CD14-positive monocyte (primary cell): ENCODE measurements around the gene SLX4. TPM values are rescaled to one million over a fixed set of nuclear protein-coding genes. Genes with fewer than 3 reads are reported as not detected.

Experiments used
- DNase-seq, 3 donors: peaks; one replicate each; pipeline ENCODE4 v3.0.0-alpha.2; 2011 to 2022
- H2AFZ ChIP-seq: 2 replicates; pipeline ENCODE4 v1.6.0; 2012; ENCODE audit warnings: mild to moderate bottlenecking, low read depth, low read length, inconsistent platforms; ENCODE audit not compliant: insufficient read depth, poor library complexity, severe bottlenecking
- H3K27ac ChIP-seq, 2 donors: 1 replicate in 1 of 2; 2 replicates in 1 of 2; pipeline ENCODE4 v1.5.1; 2012 to 2013; ENCODE audit warnings: low read length in 2 of 2, control low read depth in 1 of 2, inconsistent platforms in 1 of 2, low read depth in 1 of 2, mild to moderate bottlenecking in 1 of 2
- H3K27me3 ChIP-seq, 2 donors: one replicate each; pipeline versions ENCODE4 v1.6.0 to v1.6.1; 2011 to 2013; ENCODE audit warnings: low read length in 2 of 2; ENCODE audit not compliant: control insufficient read depth in 2 of 2, insufficient read depth in 2 of 2
- H3K36me3 ChIP-seq, 2 donors: replicated peaks in 1 of 2; 1 replicate in 1 of 2; 2 replicates in 1 of 2; pipeline versions ENCODE4 v1.5.1 to v1.6.1; 2012 to 2013; ENCODE audit warnings: low read length in 2 of 2, control low read depth in 1 of 2, inconsistent platforms in 1 of 2, mild to moderate bottlenecking in 1 of 2; ENCODE audit not compliant: insufficient read depth in 2 of 2, control insufficient read depth in 1 of 2
- H3K4me1 ChIP-seq, 2 donors: 1 replicate in 1 of 2; 2 replicates in 1 of 2; pipeline versions ENCODE4 v1.5.1 to v1.6.1; 2012 to 2013; ENCODE audit warnings: low read length in 2 of 2, control low read depth in 1 of 2, inconsistent platforms in 1 of 2, mild to moderate bottlenecking in 1 of 2, moderate library complexity in 1 of 2; ENCODE audit not compliant: insufficient read depth in 2 of 2, control insufficient read depth in 1 of 2
- H3K4me2 ChIP-seq: replicated peaks from 2 replicates; pipeline ENCODE3; 2012; ENCODE audit warnings: low read length, moderate library complexity, mild to moderate bottlenecking; ENCODE audit not compliant: poor library complexity, severe bottlenecking; ENCODE audit errors: extremely low read depth
- H3K4me3 ChIP-seq, 3 experiments: fragments of 200-600 bp in 1 of 3; sonication (generic) in 1 of 3; replicated peaks in 1 of 3; 1 replicate in 2 of 3; 2 replicates in 1 of 3; pipeline ENCODE4 v1.5.1; 2011 to 2013; ENCODE audit warnings: low read length in 3 of 3, mild to moderate bottlenecking in 3 of 3, control low read depth in 2 of 3, low read depth in 2 of 3, inconsistent platforms in 1 of 3, moderate library complexity in 1 of 3
- H3K79me2 ChIP-seq: 2 replicates; pipeline ENCODE4 v1.6.0; 2012; ENCODE audit warnings: mild to moderate bottlenecking, control low read depth, inconsistent platforms, low read length, moderate library complexity; ENCODE audit not compliant: insufficient read depth
- H3K9ac ChIP-seq: 2 replicates; pipeline ENCODE4 v1.6.0; 2017; ENCODE audit warnings: low read length, mild to moderate bottlenecking; ENCODE audit not compliant: insufficient read depth, poor library complexity, severe bottlenecking
- H3K9me3 ChIP-seq, 2 donors: replicated peaks in 1 of 2; 1 replicate in 1 of 2; 2 replicates in 1 of 2; pipeline versions ENCODE4 v1.5.1 to v1.6.1; 2012 to 2013; ENCODE audit warnings: low read length in 2 of 2, control low read depth in 1 of 2; ENCODE audit not compliant: control insufficient read depth in 1 of 2, insufficient read depth in 1 of 2
- H4K20me1 ChIP-seq: 2 replicates; pipeline ENCODE4 v1.6.0; 2012; ENCODE audit warnings: mild to moderate bottlenecking, low read length, control low read depth, moderate library complexity; ENCODE audit not compliant: insufficient read depth
- H3K27ac Mint-ChIP-seq, 7 donors: one replicate each; pipeline ENCODE4 v1.8.0; 2020; ENCODE audit warnings: mild to moderate bottlenecking in 7 of 7, mixed read lengths in 7 of 7, moderate library complexity in 6 of 7, inconsistent platforms in 2 of 7
- H3K27me3 Mint-ChIP-seq, 3 donors: one replicate each; pipeline ENCODE4 v1.8.0; 2021 to 2022; ENCODE audit warnings: low read depth in 3 of 3, mild to moderate bottlenecking in 3 of 3, mixed read lengths in 3 of 3, moderate library complexity in 3 of 3, inconsistent platforms in 1 of 3
- H3K36me3 Mint-ChIP-seq, 2 donors: one replicate each; pipeline ENCODE4 v1.8.0; 2020; ENCODE audit warnings: mixed read lengths in 2 of 2, inconsistent platforms in 1 of 2, mild to moderate bottlenecking in 1 of 2
- H3K4me1 Mint-ChIP-seq: one replicate; pipeline ENCODE4 v1.8.0; 2020; ENCODE audit warnings: mild to moderate bottlenecking, mixed read lengths
- H3K4me3 Mint-ChIP-seq, 2 donors: one replicate each; pipeline ENCODE4 v1.8.0; 2020; ENCODE audit warnings: mild to moderate bottlenecking in 2 of 2, mixed read lengths in 2 of 2, moderate library complexity in 1 of 2
- H3K9me3 Mint-ChIP-seq, 7 donors: one replicate each; pipeline ENCODE4 v1.8.0; 2020 to 2022; ENCODE audit warnings: mixed read lengths in 7 of 7, mild to moderate bottlenecking in 6 of 7, moderate library complexity in 6 of 7, inconsistent platforms in 2 of 7
- WGBS: methylation state at CpG from one replicate; pipeline ENCODE4 v1.1.5; 2013; ENCODE audit warnings: missing lambda C conversion rate; ENCODE audit not compliant: insufficient coverage; 5-methylcytosine and 5-hydroxymethylcytosine counted together
- intact Hi-C, 2 donors: fragments of 100-400 bp; cut with micrococcal nuclease; formaldehyde crosslinking; loops; one replicate each; pipeline versions ENCODE4 v1.15.0 to v1.15.1; 2023
- polyA plus RNA-seq, 3 donors: library from polyadenylated mRNA; depleted of rRNA in 1 of 3; unstranded in 2 of 3; stranded (reverse) in 1 of 3; fragments of 300-500 nt in 2 of 3; fragments of >200 nt in 1 of 3; fragmentation: Illumina TruSeq in 2 of 3; gene quantifications; 1 replicate in 2 of 3; 2 replicates in 1 of 3; pipeline ENCODE4 v1.2.3, GENCODE V29; 2012 to 2021
- TF ChIP-seq, protein P1 (sequence below): fragments of 200-600 bp; IDR thresholded peaks from one replicate; pipeline ENCODE4 v1.8.0; 2022; ENCODE audit warnings: antibody characterized with exemption, mild to moderate bottlenecking

The SLX4 gene
- polyA plus RNA-seq, 3 donors, result 0.12 to 2.4 (median 0.71) TPM

DNA sequence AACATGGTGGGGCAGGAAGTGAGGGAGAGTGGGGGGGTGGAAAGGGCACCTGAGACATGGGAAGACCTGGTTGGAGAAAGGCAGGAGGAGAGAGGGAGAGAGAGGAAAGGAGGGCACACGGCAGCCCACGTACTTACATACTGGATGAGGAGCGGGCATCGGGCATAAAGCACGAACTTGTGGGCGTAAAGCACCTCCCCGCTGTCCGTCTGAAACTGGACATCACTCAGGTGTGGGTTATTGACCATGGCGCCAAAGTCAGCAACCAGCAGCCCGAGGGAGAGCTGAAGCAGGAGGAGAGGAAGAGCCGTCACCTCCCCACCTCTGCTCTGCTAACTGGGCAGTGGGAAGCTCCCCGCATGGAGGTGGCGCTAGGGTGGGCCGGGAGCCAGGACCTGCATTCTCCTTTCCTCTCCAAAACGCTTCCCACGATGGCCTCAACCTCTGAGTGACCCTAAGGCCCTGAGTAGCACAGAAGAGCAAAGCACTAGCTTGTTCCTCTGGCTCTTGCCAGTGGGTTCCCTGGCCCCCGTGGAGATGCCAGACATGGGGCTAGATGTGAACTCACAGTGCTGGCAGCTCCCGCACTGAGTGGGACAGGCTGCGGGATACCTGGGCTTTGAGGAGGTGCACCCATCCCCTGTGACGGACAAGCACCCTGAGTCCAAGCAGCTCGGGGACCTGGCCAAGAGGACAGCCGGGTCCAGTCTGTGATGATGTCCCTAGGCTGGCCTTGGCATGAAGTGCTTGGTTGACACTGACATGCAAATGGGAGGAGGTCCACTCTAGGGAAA, 16.9 kb downstream of the SLX4 start:
- Histone ChIP-seq H3K27ac (no peak overlapping the region), H3K27me3 (peaks cover 0 to 11% of the 10 kb centered on the region in 2 donors), H3K4me2 (no peak overlapping the region), H3K4me1 (peaks cover 21 to 22% of the 10 kb centered on the region in 2 donors), H3K9ac (no peak overlapping the region), H3K9me3 (no peaks in the 10 kb centered on the region), H4K20me1 (peaks cover 27% of the 10 kb centered on the region), H3K79me2 (no peaks in the 10 kb centered on the region), H3K4me3 (no peak overlapping the region), H3K36me3 (peaks cover 15 to 56% of the 10 kb centered on the region in 2 donors), H2AFZ (no peak overlapping the region)
- WGBS, result 97% methylated on average over 18 of the region's 22 CpGs
- TF ChIP-seq, protein P1, sequence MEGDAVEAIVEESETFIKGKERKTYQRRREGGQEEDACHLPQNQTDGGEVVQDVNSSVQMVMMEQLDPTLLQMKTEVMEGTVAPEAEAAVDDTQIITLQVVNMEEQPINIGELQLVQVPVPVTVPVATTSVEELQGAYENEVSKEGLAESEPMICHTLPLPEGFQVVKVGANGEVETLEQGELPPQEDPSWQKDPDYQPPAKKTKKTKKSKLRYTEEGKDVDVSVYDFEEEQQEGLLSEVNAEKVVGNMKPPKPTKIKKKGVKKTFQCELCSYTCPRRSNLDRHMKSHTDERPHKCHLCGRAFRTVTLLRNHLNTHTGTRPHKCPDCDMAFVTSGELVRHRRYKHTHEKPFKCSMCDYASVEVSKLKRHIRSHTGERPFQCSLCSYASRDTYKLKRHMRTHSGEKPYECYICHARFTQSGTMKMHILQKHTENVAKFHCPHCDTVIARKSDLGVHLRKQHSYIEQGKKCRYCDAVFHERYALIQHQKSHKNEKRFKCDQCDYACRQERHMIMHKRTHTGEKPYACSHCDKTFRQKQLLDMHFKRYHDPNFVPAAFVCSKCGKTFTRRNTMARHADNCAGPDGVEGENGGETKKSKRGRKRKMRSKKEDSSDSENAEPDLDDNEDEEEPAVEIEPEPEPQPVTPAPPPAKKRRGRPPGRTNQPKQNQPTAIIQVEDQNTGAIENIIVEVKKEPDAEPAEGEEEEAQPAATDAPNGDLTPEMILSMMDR, result no peak
- Mint-ChIP-seq H3K4me1 (peaks cover 26% of the 10 kb centered on the region), H3K27ac (no peak overlapping the region), H3K36me3 (peaks cover 48 to 74% of the 10 kb centered on the region in 2 donors), H3K27me3 (peaks cover 19 to 38% (median 25%) of the 10 kb centered on the region in 3 donors), H3K9me3 (peaks cover 0 to 6% (median 0%) of the 10 kb centered on the region in 7 donors), H3K4me3 (peak overlapping the region in 1 of 2 donors; percentile 30)
- intact Hi-C loops, result no loop called here
- DNase-seq, result no peak

DNA sequence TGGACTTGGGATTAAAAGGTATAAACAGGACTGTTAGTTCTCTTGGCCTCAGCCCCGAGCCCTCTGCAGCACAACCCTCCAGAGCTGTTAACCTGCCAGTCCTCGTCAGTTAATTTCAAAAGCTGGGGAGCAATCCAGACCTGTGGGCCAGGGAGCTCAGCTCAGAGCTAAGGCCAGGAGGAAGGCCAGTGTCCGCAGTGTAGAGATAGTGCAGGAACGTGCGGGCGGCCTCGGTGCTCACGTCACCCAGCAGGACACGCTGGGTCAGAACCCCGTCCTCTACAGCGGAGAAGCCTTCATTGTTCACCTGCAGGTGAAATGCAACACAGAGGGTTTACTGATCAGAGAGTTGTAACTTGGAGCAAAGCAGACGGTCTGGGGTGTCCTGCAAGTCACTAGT, 18.8 kb downstream of the SLX4 start:
- Histone ChIP-seq H3K27me3 (peaks cover 0 to 22% of the 10 kb centered on the region in 2 donors), H4K20me1 (peaks cover 46% of the 10 kb centered on the region), H3K36me3 (peaks cover 13 to 50% of the 10 kb centered on the region in 2 donors), H3K4me3 (no peak overlapping the region), H2AFZ (no peak overlapping the region), H3K4me2 (no peak overlapping the region), H3K9me3 (no peaks in the 10 kb centered on the region), H3K79me2 (no peaks in the 10 kb centered on the region), H3K9ac (no peak overlapping the region), H3K27ac (no peak overlapping the region), H3K4me1 (peaks cover 31 to 32% of the 10 kb centered on the region in 2 donors)
- Mint-ChIP-seq H3K36me3 (peaks cover 47 to 68% of the 10 kb centered on the region in 2 donors), H3K4me3 (peak overlapping the region in 1 of 2 donors; percentile 67), H3K27ac (peak overlapping the region in 1 of 7 donors; percentile 38), H3K4me1 (peaks cover 37% of the 10 kb centered on the region), H3K9me3 (peaks cover 0 to 8% (median 3%) of the 10 kb centered on the region in 7 donors), H3K27me3 (peaks cover 21 to 53% (median 29%) of the 10 kb centered on the region in 3 donors)
- intact Hi-C loops, result no loop called here
- TF ChIP-seq, protein P1, result no peak
- no peak for DNase-seq
- 97% methylated on average over 9 of the region's 12 CpGs for WGBS
